ENCODE results near the gene ACVRL1.
A peak's percentile ranks its signal among the peaks of the same experiment; 100 is the strongest.

Gene ACVRL1

GRCh38 chr12:51934080-51934479 is 26.8 kb downstream of the ACVRL1 start:
- H3K4me3 ChIP-seq (ENCODE audit: low read length) = no peak overlapping the region
- TF ChIP-seq, protein P1, sequence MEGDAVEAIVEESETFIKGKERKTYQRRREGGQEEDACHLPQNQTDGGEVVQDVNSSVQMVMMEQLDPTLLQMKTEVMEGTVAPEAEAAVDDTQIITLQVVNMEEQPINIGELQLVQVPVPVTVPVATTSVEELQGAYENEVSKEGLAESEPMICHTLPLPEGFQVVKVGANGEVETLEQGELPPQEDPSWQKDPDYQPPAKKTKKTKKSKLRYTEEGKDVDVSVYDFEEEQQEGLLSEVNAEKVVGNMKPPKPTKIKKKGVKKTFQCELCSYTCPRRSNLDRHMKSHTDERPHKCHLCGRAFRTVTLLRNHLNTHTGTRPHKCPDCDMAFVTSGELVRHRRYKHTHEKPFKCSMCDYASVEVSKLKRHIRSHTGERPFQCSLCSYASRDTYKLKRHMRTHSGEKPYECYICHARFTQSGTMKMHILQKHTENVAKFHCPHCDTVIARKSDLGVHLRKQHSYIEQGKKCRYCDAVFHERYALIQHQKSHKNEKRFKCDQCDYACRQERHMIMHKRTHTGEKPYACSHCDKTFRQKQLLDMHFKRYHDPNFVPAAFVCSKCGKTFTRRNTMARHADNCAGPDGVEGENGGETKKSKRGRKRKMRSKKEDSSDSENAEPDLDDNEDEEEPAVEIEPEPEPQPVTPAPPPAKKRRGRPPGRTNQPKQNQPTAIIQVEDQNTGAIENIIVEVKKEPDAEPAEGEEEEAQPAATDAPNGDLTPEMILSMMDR (IDR thresholded peaks at IDR 0.05; ENCODE audit: insufficient read depth, low read depth, low read length, missing control alignments) = no peak
- no peak for DNase-seq (ENCODE audit: low read depth)

GRCh38 chr12:51937926-51938325 is 30.6 kb downstream of the ACVRL1 start:
- no peak overlapping the region for H3K4me3 ChIP-seq (ENCODE audit: low read length)
- TF ChIP-seq, protein P1 (IDR thresholded peaks at IDR 0.05; ENCODE audit: insufficient read depth, low read depth, low read length, missing control alignments) = no peak
- DNase-seq (ENCODE audit: low read depth) = no peak

GRCh38 chr12:51938726-51939125 is 31.4 kb downstream of the ACVRL1 start:
- H3K4me3 ChIP-seq (ENCODE audit: low read length) = no peak overlapping the region
- peak; percentile 89 for DNase-seq (ENCODE audit: low read depth)
- TF ChIP-seq, protein P1 (IDR thresholded peaks at IDR 0.05; ENCODE audit: insufficient read depth, low read depth, low read length, missing control alignments) = no peak

- peak overlapping the region; percentile 7 for H3K4me3 ChIP-seq (ENCODE audit: low read length)
- TF ChIP-seq, protein P1 (IDR thresholded peaks at IDR 0.05; ENCODE audit: insufficient read depth, low read depth, low read length, missing control alignments) = no peak
- peak; percentile 72 for DNase-seq (ENCODE audit: low read depth)
Measured at GRCh38 chr12:51941011-51941581, 33.8 kb downstream of the ACVRL1 start.

GRCh38 chr12:51941604-51942003 is 34.3 kb downstream of the ACVRL1 start:
- peak; percentile 98 for DNase-seq (ENCODE audit: low read depth)
- H3K4me3 ChIP-seq (ENCODE audit: low read length) = peak overlapping the region; percentile 7

GRCh38 chr12:51942056-51942455 is 34.8 kb downstream of the ACVRL1 start:
- H3K4me3 ChIP-seq (ENCODE audit: low read length) = no peak overlapping the region
- no peak for DNase-seq (ENCODE audit: low read depth)
- TF ChIP-seq, protein P1 (IDR thresholded peaks at IDR 0.05; ENCODE audit: insufficient read depth, low read depth, low read length, missing control alignments) = no peak

More at GRCh38 chr12:51941604-51942003, 34.3 kb downstream of the ACVRL1 start:
- TF ChIP-seq, protein P1 (IDR thresholded peaks at IDR 0.05; ENCODE audit: insufficient read depth, low read depth, low read length, missing control alignments) = no peak

DNA sequence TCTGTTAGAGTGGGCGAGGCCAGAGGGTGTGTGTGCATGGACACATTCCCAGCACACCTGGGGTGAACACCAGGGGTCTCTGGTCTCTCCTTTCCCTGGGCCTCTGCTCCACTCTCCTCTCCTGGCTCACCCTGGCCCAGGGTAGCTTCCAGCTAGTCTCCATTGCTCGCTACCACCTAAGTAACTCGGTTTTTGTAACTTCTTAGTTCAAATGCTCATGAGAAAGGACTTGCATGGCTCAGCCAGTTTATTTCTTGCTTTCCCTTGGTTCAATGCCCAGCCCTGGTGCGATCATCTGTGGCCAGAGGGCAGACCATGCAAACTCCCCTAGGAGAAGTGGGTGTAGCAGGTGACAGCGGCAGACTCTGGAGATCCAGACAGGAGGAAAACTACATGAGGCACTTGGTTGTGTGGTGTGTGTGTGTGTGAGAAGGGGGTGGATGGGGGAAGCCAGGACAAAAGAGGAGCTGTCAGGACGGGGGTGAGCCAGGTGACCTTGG is 35.2 kb downstream of the ACVRL1 start:
- DNase-seq (ENCODE audit: low read depth) = no peak
- H3K4me3 ChIP-seq (ENCODE audit: low read length) = no peak overlapping the region
- TF ChIP-seq, protein P1 (IDR thresholded peaks at IDR 0.05; ENCODE audit: insufficient read depth, low read depth, low read length, missing control alignments) = no peak
